WTC11 (cell line): ENCODE measurements around the gene ZNF592. TPM values are rescaled to one million over a fixed set of nuclear protein-coding genes. Genes with fewer than 3 reads are reported as not detected.

Experiments
- ATAC-seq: fragments of 200-7000 bp; cut with Tn5 transposase; 2 replicates; pipeline ENCODE4 v1.10.0; 2021; ENCODE audit warnings: mild to moderate bottlenecking, moderate library complexity
- CTCF ChIA-PET: fragments of 300-600 bp; sonication (Branson Sonifier 250); formaldehyde crosslinking; loops from one replicate; lab custom pipeline; 2021; ENCODE audit warnings: antibody characterized with exemption; lab: Charles Lee
- POLR2A ChIA-PET: fragments of 350-600 bp; sonication (Branson Sonifier 250); formaldehyde crosslinking; loops from one replicate; lab custom pipeline; 2021; ENCODE audit warnings: antibody characterized with exemption; lab: Charles Lee
- DNase-seq: peaks from one replicate; pipeline ENCODE4 v3.0.0; 2021; ENCODE audit warnings: low spot score
- H3K27ac Mint-ChIP-seq: 2 replicates; pipeline ENCODE4 v1.8.0; 2021; ENCODE audit warnings: mixed read lengths
- H3K27me3 Mint-ChIP-seq: 2 replicates; pipeline ENCODE4 v1.8.0; 2021; ENCODE audit warnings: low read depth, mild to moderate bottlenecking, moderate library complexity, mixed read lengths
- H3K36me3 Mint-ChIP-seq: 2 replicates; pipeline ENCODE4 v1.8.0; 2021; ENCODE audit warnings: mixed read lengths
- H3K4me1 Mint-ChIP-seq: 2 replicates; pipeline ENCODE4 v1.8.0; 2022; ENCODE audit warnings: mixed read lengths
- H3K4me3 Mint-ChIP-seq: 2 replicates; pipeline ENCODE4 v1.8.0; 2021; ENCODE audit warnings: mild to moderate bottlenecking, moderate library complexity, mixed read lengths
- H3K9me3 Mint-ChIP-seq: 2 replicates; pipeline ENCODE4 v1.8.0; 2021; ENCODE audit warnings: mixed read lengths
- CBFB ChIP-seq: sonication (generic); formaldehyde crosslinking; IDR thresholded peaks from 2 replicates; pipeline ENCODE4 v1.8.1; 2022; ENCODE audit warnings: mild to moderate bottlenecking, low read depth, missing genetic modification reagents
- ELF4 ChIP-seq: sonication (generic); formaldehyde crosslinking; IDR thresholded peaks from 2 replicates; pipeline ENCODE4 v1.8.1; 2022; ENCODE audit warnings: low read depth, mild to moderate bottlenecking, moderate library complexity, missing genetic modification reagents
- GABPB1 ChIP-seq: sonication (generic); formaldehyde crosslinking; IDR thresholded peaks from 2 replicates; pipeline ENCODE4 v1.8.1; 2023; ENCODE audit warnings: mild to moderate bottlenecking, missing genetic modification reagents
- NFE2L1 ChIP-seq: sonication (generic); formaldehyde crosslinking; IDR thresholded peaks from 2 replicates; pipeline ENCODE4 v1.8.1; 2023; ENCODE audit warnings: missing genetic modification reagents
- SOX15 ChIP-seq: fragments of 250-450 bp; sonication (Bioruptor Pico); IDR thresholded peaks from 2 replicates; pipeline ENCODE4 v1.9.0; 2021; ENCODE audit warnings: mild to moderate bottlenecking
- ZBTB43 ChIP-seq: sonication (generic); formaldehyde crosslinking; IDR thresholded peaks from 2 replicates; pipeline ENCODE4 v1.8.1; 2023; ENCODE audit warnings: mild to moderate bottlenecking, missing genetic modification reagents
- ZMAT4 ChIP-seq: fragments of 250-450 bp; sonication (Bioruptor Pico); IDR thresholded peaks from 2 replicates; pipeline ENCODE4 v1.9.0; 2021; ENCODE audit warnings: mild to moderate bottlenecking
- ZNF263 ChIP-seq: sonication (generic); formaldehyde crosslinking; IDR thresholded peaks from 2 replicates; pipeline ENCODE4 v1.8.1; 2022; ENCODE audit warnings: low read depth, mild to moderate bottlenecking, moderate library complexity, missing genetic modification reagents
- ZNF416 ChIP-seq: fragments of 250-450 bp; sonication (Bioruptor Pico); IDR thresholded peaks from 2 replicates; pipeline ENCODE4 v1.9.0; 2021; ENCODE audit warnings: mild to moderate bottlenecking, inconsistent platforms
- ZNF425 ChIP-seq: fragments of 250-450 bp; sonication (Bioruptor Pico); conservative IDR thresholded peaks from 2 replicates; pipeline ENCODE4 v1.9.0; 2021; ENCODE audit warnings: mild to moderate bottlenecking
- ZNF671 ChIP-seq: fragments of 250-450 bp; sonication (Bioruptor Pico); IDR thresholded peaks from 2 replicates; pipeline ENCODE4 v1.8.0; 2021; ENCODE audit warnings: mild to moderate bottlenecking
- total RNA-seq: library from RNA; stranded (reverse); gene quantifications from 3 replicates; pipeline ENCODE4 v1.2.3, GENCODE V29; 2021
- TF ChIP-seq, protein P1 (sequence below): sonication (generic); formaldehyde crosslinking; IDR thresholded peaks from 2 replicates; pipeline ENCODE4 v1.8.1; 2022; ENCODE audit warnings: missing genetic modification reagents, borderline replicate concordance
- TF ChIP-seq, protein P2 (sequence below): sonication (generic); formaldehyde crosslinking; IDR thresholded peaks from 2 replicates; pipeline ENCODE4 v1.8.0; 2023; ENCODE audit warnings: mild to moderate bottlenecking, missing genetic modification reagents
- TF ChIP-seq, protein P3 (sequence below): sonication (generic); formaldehyde crosslinking; IDR thresholded peaks from 2 replicates; pipeline ENCODE4 v1.8.1; 2022; ENCODE audit warnings: mild to moderate bottlenecking, missing genetic modification reagents, moderate library complexity, borderline replicate concordance
- TF ChIP-seq, protein P4 (sequence below): fragments of 250-450 bp; sonication (Bioruptor Pico); IDR thresholded peaks from 2 replicates; pipeline ENCODE4 v1.8.0; 2021; ENCODE audit warnings: mild to moderate bottlenecking
- TF ChIP-seq, protein P5 (sequence below): sonication (generic); formaldehyde crosslinking; IDR thresholded peaks from 2 replicates; pipeline ENCODE4 v1.8.1; 2022; ENCODE audit warnings: mild to moderate bottlenecking, moderate library complexity, missing genetic modification reagents
- TF ChIP-seq, protein P6 (sequence below): sonication (generic); formaldehyde crosslinking; IDR thresholded peaks from 2 replicates; pipeline ENCODE4 v1.8.1; 2022; ENCODE audit warnings: low read depth, mild to moderate bottlenecking, moderate library complexity, missing genetic modification reagents, borderline replicate concordance
- TF ChIP-seq, protein P7 (sequence below): sonication (generic); formaldehyde crosslinking; IDR thresholded peaks from 2 replicates; pipeline ENCODE4 v1.8.0; 2022; ENCODE audit warnings: mild to moderate bottlenecking, missing genetic modification reagents

Gene ZNF592
- total RNA-seq, 1 experiment from 2014 or later, result 28.0 TPM

DNA sequence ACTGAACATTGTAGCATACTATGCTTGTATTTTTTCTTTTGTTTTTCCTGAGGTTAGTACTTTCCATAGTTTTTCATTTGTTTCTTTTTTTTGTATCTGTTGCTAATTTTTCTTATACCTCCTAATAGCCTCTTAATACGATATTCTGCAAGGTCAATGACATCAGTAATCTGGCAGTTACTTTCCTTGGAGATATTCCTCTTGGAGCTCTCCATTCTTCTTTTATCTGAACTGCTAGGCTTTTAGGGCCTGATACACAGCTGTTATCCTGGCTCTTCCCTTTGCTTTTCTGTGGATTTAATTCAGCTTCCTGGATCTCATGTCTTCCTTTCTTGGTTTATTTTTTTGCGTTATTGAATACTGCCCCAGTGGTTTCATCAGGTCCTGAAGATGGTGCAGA, 81.6 kb downstream of the ZNF592 start:
- no peaks in the 10 kb centered on the region for H3K9me3 Mint-ChIP-seq
- TF ChIP-seq, protein P1, sequence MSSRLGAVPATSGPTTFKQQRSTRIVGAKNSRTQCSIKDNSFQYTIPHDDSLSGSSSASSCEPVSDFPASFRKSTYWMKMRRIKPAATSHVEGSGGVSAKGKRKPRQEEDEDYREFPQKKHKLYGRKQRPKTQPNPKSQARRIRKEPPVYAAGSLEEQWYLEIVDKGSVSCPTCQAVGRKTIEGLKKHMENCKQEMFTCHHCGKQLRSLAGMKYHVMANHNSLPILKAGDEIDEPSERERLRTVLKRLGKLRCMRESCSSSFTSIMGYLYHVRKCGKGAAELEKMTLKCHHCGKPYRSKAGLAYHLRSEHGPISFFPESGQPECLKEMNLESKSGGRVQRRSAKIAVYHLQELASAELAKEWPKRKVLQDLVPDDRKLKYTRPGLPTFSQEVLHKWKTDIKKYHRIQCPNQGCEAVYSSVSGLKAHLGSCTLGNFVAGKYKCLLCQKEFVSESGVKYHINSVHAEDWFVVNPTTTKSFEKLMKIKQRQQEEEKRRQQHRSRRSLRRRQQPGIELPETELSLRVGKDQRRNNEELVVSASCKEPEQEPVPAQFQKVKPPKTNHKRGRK (CRISPR knock-in tag), result no peak
- TF ChIP-seq, protein P2, sequence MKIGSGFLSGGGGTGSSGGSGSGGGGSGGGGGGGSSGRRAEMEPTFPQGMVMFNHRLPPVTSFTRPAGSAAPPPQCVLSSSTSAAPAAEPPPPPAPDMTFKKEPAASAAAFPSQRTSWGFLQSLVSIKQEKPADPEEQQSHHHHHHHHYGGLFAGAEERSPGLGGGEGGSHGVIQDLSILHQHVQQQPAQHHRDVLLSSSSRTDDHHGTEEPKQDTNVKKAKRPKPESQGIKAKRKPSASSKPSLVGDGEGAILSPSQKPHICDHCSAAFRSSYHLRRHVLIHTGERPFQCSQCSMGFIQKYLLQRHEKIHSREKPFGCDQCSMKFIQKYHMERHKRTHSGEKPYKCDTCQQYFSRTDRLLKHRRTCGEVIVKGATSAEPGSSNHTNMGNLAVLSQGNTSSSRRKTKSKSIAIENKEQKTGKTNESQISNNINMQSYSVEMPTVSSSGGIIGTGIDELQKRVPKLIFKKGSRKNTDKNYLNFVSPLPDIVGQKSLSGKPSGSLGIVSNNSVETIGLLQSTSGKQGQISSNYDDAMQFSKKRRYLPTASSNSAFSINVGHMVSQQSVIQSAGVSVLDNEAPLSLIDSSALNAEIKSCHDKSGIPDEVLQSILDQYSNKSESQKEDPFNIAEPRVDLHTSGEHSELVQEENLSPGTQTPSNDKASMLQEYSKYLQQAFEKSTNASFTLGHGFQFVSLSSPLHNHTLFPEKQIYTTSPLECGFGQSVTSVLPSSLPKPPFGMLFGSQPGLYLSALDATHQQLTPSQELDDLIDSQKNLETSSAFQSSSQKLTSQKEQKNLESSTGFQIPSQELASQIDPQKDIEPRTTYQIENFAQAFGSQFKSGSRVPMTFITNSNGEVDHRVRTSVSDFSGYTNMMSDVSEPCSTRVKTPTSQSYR (CRISPR knock-in tag), result no peak
- TF ChIP-seq ZMAT4 (CRISPR knock-in tag), result no peak
- TF ChIP-seq ZNF425 (CRISPR knock-in tag), result no peak
- no peak for TF ChIP-seq ZNF671
- TF ChIP-seq, protein P3, sequence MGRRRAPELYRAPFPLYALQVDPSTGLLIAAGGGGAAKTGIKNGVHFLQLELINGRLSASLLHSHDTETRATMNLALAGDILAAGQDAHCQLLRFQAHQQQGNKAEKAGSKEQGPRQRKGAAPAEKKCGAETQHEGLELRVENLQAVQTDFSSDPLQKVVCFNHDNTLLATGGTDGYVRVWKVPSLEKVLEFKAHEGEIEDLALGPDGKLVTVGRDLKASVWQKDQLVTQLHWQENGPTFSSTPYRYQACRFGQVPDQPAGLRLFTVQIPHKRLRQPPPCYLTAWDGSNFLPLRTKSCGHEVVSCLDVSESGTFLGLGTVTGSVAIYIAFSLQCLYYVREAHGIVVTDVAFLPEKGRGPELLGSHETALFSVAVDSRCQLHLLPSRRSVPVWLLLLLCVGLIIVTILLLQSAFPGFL (CRISPR knock-in tag), result no peak
- TF ChIP-seq ZNF263, result no peak
- no peaks in the 10 kb centered on the region for H3K27me3 Mint-ChIP-seq
- H3K36me3 Mint-ChIP-seq, result peaks cover 6% of the 10 kb centered on the region; the same call in 1 of the 2 replicates
- no peak overlapping the region for H3K4me3 Mint-ChIP-seq
- H3K27ac Mint-ChIP-seq, result no peak overlapping the region
- ChIA-PET POLR2A (no interaction called here), CTCF (no interaction called here)
- no peak for DNase-seq
- no peak for ATAC-seq
- peaks cover 21% of the 10 kb centered on the region for H3K4me1 Mint-ChIP-seq

DNA sequence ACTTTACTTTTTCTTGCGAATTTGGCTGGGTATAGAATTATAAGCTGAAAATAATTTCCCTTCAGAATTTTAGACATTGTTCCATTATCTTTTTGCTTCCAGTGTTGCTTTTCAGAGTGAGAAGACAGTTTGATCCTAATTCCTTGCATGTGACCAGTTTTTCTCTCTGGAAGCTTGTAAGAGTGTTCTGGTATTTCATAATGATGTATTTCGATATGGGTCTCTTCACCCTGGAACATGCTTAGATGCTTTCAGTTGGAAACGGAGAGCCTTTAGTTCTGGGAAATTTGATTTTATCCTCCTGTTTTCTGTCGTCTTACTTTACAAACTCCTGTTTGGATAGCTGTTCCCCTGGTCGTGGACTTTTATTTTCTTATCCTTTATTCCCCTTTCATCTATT, 82.6 kb downstream of the ZNF592 start:
- Mint-ChIP-seq H3K9me3 (no peaks in the 10 kb centered on the region), H3K27ac (no peak overlapping the region), H3K4me1 (peaks cover 17% of the 10 kb centered on the region), H3K27me3 (no peaks in the 10 kb centered on the region), H3K4me3 (no peak overlapping the region), H3K36me3 (peaks cover 6% of the 10 kb centered on the region; the same call in 1 of the 2 replicates)
- TF ChIP-seq, protein P4, sequence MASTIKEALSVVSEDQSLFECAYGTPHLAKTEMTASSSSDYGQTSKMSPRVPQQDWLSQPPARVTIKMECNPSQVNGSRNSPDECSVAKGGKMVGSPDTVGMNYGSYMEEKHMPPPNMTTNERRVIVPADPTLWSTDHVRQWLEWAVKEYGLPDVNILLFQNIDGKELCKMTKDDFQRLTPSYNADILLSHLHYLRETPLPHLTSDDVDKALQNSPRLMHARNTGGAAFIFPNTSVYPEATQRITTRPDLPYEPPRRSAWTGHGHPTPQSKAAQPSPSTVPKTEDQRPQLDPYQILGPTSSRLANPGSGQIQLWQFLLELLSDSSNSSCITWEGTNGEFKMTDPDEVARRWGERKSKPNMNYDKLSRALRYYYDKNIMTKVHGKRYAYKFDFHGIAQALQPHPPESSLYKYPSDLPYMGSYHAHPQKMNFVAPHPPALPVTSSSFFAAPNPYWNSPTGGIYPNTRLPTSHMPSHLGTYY (CRISPR knock-in tag), result no peak
- TF ChIP-seq, protein P5, sequence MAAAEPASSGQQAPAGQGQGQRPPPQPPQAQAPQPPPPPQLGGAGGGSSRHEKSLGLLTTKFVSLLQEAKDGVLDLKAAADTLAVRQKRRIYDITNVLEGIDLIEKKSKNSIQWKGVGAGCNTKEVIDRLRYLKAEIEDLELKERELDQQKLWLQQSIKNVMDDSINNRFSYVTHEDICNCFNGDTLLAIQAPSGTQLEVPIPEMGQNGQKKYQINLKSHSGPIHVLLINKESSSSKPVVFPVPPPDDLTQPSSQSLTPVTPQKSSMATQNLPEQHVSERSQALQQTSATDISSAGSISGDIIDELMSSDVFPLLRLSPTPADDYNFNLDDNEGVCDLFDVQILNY (CRISPR knock-in tag), result no peak
- no peak for TF ChIP-seq ZBTB43 (CRISPR knock-in tag)
- TF ChIP-seq, protein P6, sequence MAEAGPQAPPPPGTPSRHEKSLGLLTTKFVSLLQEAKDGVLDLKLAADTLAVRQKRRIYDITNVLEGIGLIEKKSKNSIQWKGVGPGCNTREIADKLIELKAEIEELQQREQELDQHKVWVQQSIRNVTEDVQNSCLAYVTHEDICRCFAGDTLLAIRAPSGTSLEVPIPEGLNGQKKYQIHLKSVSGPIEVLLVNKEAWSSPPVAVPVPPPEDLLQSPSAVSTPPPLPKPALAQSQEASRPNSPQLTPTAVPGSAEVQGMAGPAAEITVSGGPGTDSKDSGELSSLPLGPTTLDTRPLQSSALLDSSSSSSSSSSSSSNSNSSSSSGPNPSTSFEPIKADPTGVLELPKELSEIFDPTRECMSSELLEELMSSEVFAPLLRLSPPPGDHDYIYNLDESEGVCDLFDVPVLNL (CRISPR knock-in tag), result no peak
- no peak for TF ChIP-seq CBFB (CRISPR knock-in tag)
- no peak for TF ChIP-seq GABPB1 (CRISPR knock-in tag)
- no peak for TF ChIP-seq ELF4 (CRISPR knock-in tag)
- TF ChIP-seq, protein P7, sequence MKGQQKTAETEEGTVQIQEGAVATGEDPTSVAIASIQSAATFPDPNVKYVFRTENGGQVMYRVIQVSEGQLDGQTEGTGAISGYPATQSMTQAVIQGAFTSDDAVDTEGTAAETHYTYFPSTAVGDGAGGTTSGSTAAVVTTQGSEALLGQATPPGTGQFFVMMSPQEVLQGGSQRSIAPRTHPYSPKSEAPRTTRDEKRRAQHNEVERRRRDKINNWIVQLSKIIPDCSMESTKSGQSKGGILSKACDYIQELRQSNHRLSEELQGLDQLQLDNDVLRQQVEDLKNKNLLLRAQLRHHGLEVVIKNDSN (CRISPR knock-in tag), result no peak
- no peak for TF ChIP-seq NFE2L1 (CRISPR knock-in tag)
- no peak for TF ChIP-seq ZNF416
- TF ChIP-seq SOX15, result no peak
- ATAC-seq, result no peak
- ChIA-PET CTCF (no interaction called here), POLR2A (interaction anchor here (0.6 kb wide), 1 partner anchor 24 kb away, joined by 3 read pairs; no protein-coding TSS in a partner anchor)
- no peak for DNase-seq
